ENCODE data around the gene OSBP2. TPM values are rescaled to one million over a fixed set of nuclear protein-coding genes. Genes with fewer than 3 reads are reported as not detected.

OSBP2 gene
- total RNA-seq, 6 experiments from 2014 or later: 0.31 to 3.4 (median 0.93) TPM

DNA sequence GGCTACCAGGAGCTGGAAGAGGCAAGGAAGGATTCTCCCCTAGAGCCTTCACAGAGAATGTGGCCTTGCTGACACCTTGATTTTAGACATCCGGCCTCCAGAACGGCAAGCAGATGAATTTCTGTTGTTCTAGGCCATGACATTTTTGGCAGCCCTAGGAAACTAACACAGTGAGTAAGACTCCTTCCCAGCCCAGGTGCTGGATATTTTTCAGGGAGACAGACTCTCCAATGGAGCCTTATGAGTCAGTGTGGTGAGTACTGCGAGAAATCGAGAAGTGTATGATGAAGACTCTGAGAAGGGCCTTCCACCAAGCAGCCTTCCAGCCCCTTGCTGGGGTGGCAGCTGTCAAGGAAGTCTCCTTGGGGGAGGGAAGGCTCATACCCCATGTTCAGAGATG, 114.4 kb downstream of the OSBP2 start:
- no peak for DNase-seq
- no peaks in the 10 kb centered on the region for H3K4me1 ChIP-seq
- no peaks in the 10 kb centered on the region for H3K9me3 ChIP-seq
- H3K27ac ChIP-seq: no peak overlapping the region
- H3K27me3 ChIP-seq: no peaks in the 10 kb centered on the region
- no peak overlapping the region for H3K4me3 ChIP-seq
- no peak for TF ChIP-seq CTCF (IDR thresholded peaks at IDR 0.05)
- TF ChIP-seq POLR2A (IDR thresholded peaks at IDR 0.05): no peak
- 90% methylated on average over 4 of the region's 4 CpGs for WGBS (ENCODE audit: insufficient coverage, low coverage, low lambda C conversion rate, missing lambda C conversion rate)
- ATAC-seq: no peak
- intact Hi-C loops (cut with DNase I): no loop called here
- H3K36me3 ChIP-seq: no peaks in the 10 kb centered on the region

DNA sequence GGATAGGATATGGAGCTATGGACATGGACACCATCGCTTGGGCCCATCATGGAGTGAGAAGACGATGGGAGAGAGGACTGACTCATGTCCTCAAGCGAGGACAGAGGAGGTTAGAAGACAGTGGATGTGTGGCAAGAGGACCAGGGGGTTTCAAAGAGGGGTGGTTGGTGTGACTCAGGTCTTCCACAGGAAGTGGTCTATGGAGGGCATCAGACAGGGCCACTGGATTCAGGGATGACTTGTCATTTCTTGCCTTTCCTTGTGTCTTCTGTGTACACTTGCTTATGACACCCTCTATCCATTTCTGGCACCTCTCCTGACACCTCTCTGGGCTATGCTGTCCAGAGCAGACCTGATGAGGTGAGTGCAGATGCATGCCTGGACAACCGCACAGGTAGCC, 115.4 kb downstream of the OSBP2 start:
- Histone ChIP-seq H3K4me1 (no peaks in the 10 kb centered on the region), H3K27ac (no peak overlapping the region), H3K27me3 (no peaks in the 10 kb centered on the region), H3K9me3 (no peaks in the 10 kb centered on the region), H3K36me3 (no peaks in the 10 kb centered on the region), H3K4me3 (no peak overlapping the region)
- 83% methylated on average over 1 of the region's 4 CpGs for WGBS (ENCODE audit: insufficient coverage, low coverage, low lambda C conversion rate, missing lambda C conversion rate)
- intact Hi-C loops (cut with DNase I): no loop called here
- DNase-seq: no peak
- TF ChIP-seq POLR2A (IDR thresholded peaks at IDR 0.05) (no peak), CTCF (IDR thresholded peaks at IDR 0.05) (no peak)
- ATAC-seq: no peak

- Histone ChIP-seq H3K4me1 (no peaks in the 10 kb centered on the region), H3K36me3 (no peaks in the 10 kb centered on the region), H3K4me3 (no peak overlapping the region), H3K9me3 (no peaks in the 10 kb centered on the region), H3K27me3 (no peaks in the 10 kb centered on the region), H3K27ac (no peak overlapping the region)
- 68% methylated on average over 6 of the region's 7 CpGs for WGBS (ENCODE audit: insufficient coverage, low coverage, low lambda C conversion rate, missing lambda C conversion rate)
- TF ChIP-seq CTCF (IDR thresholded peaks at IDR 0.05): no peak
- TF ChIP-seq POLR2A (IDR thresholded peaks at IDR 0.05): no peak
- intact Hi-C loops (cut with DNase I): no loop called here
- no peak for DNase-seq
- no peak for ATAC-seq
These were observed 119.3 kb downstream of the OSBP2 start for GRCh38 chr22:30813936-30814335.

GRCh38 chr22:30816413-30816812, 121.7 kb downstream of the OSBP2 start:
- Histone ChIP-seq H3K9me3 (no peaks in the 10 kb centered on the region), H3K4me3 (no peak overlapping the region), H3K27ac (no peak overlapping the region), H3K27me3 (no peaks in the 10 kb centered on the region), H3K4me1 (no peaks in the 10 kb centered on the region), H3K36me3 (no peaks in the 10 kb centered on the region)
- intact Hi-C loops (cut with DNase I): no loop called here
- TF ChIP-seq CTCF (IDR thresholded peaks at IDR 0.05): peak in 3 of 4 donors; percentile 21 to 30 (median 22)
- no peak for TF ChIP-seq POLR2A (IDR thresholded peaks at IDR 0.05)
- DNase-seq: no peak
- WGBS (ENCODE audit: insufficient coverage, low coverage, low lambda C conversion rate, missing lambda C conversion rate): 80% methylated on average over 5 of the region's 8 CpGs
- peak in 3 of 4 donors; percentile 48 to 68 (median 58) for ATAC-seq

DNA sequence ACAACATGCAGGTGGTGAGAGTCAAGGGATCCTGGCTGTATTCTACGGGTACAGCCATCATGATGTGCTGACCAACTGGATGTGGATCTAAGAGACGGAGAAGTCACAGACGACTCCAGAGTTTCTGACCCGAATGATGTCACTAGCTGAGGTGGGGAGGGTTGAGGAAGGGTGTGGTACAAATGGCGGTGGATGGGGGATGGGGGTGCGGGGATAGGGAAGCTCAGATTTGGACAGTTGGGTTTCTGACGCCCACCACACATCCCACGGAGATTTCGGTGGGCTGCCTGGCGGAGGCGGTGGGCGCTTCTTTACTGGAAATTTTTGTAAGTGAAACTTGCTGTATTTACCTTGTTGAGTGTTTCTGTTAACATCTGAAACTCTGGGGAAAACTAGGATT, 126.7 kb downstream of the OSBP2 start:
- 91% methylated on average over 12 of the region's 12 CpGs for WGBS (ENCODE audit: insufficient coverage, low coverage, low lambda C conversion rate, missing lambda C conversion rate)
- ATAC-seq (no peak), DNase-seq (no peak)
- H3K4me1 ChIP-seq: peaks cover 0 to 9% (median 2%) of the 10 kb centered on the region in 4 donors
- H3K4me3 ChIP-seq: no peak overlapping the region
- no peak for TF ChIP-seq POLR2A (IDR thresholded peaks at IDR 0.05)
- no peak for TF ChIP-seq CTCF (IDR thresholded peaks at IDR 0.05)
- H3K27me3 ChIP-seq: peaks cover 0 to 12% of the 10 kb centered on the region in 2 donors
- no peak overlapping the region for H3K27ac ChIP-seq
- H3K9me3 ChIP-seq: no peaks in the 10 kb centered on the region
- H3K36me3 ChIP-seq: no peaks in the 10 kb centered on the region
- intact Hi-C loops (cut with DNase I): no loop called here

Data from right lobe of liver (tissue), 6 donors.